ENCODE data around the gene ITIH5.

The ITIH5 gene

DNA sequence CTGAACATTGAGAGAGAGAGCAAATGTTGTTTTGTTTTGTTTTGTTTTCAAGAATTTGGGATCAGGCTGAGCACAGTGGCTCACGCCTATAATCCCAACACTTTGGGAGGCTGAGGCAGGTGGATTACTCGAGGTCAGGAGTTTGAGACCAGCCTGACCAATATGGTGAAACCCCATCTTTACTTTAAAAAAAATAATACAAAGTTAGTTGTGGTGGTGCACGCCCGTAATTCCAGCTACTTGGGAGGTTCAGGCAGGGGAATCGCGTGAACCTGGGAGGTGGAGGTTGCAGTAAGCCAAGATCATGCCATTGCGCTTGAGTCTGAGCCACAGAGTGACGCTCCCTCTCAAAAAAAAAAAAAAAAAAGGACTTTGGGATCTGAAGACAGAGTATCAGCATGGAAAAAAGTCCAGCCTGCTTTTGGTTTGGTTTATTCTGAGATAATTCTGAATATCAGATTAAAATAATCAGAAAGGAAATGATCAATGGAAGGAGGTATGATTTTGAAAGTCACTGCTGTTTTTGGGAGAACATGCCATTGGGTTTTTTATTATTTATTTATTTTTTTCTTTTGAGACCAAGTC lies 34.5 kb upstream of the ITIH5 start:
- Histone ChIP-seq H3K14ac (ENCODE audit: low read length) (no peak overlapping the region), H3K27ac (replicated peaks; ENCODE audit: low read length) (no peak overlapping the region)

DNA sequence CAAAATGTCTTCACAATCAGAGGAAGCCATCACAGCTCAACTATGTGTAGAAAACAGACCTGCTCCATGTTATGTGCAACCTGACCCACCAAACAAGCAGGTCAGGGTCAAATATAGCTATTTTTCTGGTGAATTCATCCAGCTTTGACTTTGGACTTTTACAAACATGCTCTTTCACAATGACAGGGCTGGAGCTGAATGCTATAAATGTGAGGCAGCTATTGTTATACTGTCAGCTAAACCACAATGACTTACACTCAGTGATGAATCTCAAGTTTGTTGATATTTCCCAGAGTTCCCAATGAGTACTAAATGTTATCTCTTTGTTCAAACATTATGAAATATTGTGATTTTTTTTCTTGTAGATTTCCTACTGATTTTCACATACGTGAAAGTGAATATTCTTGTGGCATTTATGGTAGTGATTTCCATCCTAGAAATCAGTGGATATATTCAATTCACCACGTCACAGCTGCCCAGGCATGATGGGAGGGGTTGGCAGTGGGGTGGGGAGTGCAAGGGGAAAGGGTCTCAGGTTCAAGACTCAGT lies 33.9 kb upstream of the ITIH5 start:
- no peak overlapping the region for H3K27ac ChIP-seq (replicated peaks; ENCODE audit: low read length)
- H3K4me1 ChIP-seq (ENCODE audit: control insufficient read depth in 2 of 2, insufficient read depth in 1 of 2, low read depth in 1 of 2, low read length in 2 of 2): no peaks in the 10 kb centered on the region
- H3K4ac ChIP-seq (ENCODE audit: low read length): no peak overlapping the region

More for the DNA sequence above, 34.5 kb upstream of the ITIH5 start:
- Histone ChIP-seq H3K23ac (ENCODE audit: low read depth, low read length, poor library complexity) (no peak overlapping the region), H3K4me2 (ENCODE audit: insufficient read depth, low read length, poor library complexity, severe bottlenecking) (no peak overlapping the region), H4K8ac (ENCODE audit: low read depth, low read length) (no peak overlapping the region), H2BK120ac (ENCODE audit: low read depth, low read length) (no peak overlapping the region), H3K36me3 (replicated peaks in 1 of 2; ENCODE audit: control insufficient read depth in 2 of 2, insufficient read depth in 2 of 2, low read length in 2 of 2) (no peaks in the 10 kb centered on the region), H2AK5ac (ENCODE audit: low read depth, low read length) (no peak overlapping the region), H2BK15ac (ENCODE audit: low read length) (no peak overlapping the region), H3K18ac (ENCODE audit: low read length) (no peak overlapping the region), H3K9ac (ENCODE audit: low read depth, low read length, poor library complexity) (no peak overlapping the region), H3K79me1 (ENCODE audit: low read depth, low read length) (no peaks in the 10 kb centered on the region), H3K4ac (ENCODE audit: low read length) (no peak overlapping the region), H3K4me3 (ENCODE audit: low read length in 2 of 2) (no peak overlapping the region), H2AFZ (ENCODE audit: low read length) (no peak overlapping the region), H3K9me3 (replicated peaks in 1 of 2; ENCODE audit: control insufficient read depth in 2 of 2, insufficient read depth in 1 of 2, low read depth in 1 of 2, low read length in 2 of 2) (no peaks in the 10 kb centered on the region), H3K27me3 (ENCODE audit: control insufficient read depth in 3 of 3, insufficient read depth in 3 of 3, low read depth in 1 of 3, low read length in 3 of 3) (peaks cover 0 to 6% (median 0%) of the 10 kb centered on the region in 3 experiments), H4K91ac (ENCODE audit: low read depth, low read length, poor library complexity) (no peak overlapping the region), H3K4me1 (ENCODE audit: control insufficient read depth in 2 of 2, insufficient read depth in 1 of 2, low read depth in 1 of 2, low read length in 2 of 2) (no peaks in the 10 kb centered on the region), H2BK5ac (ENCODE audit: low read length) (no peak overlapping the region), H2BK12ac (ENCODE audit: low read length) (no peak overlapping the region)
- no CpG with 5 or more reads among the region's 8 CpGs for WGBS, 2 donors (ENCODE audit: extremely low coverage in 2 of 2, insufficient read length in 2 of 2, insufficient replicate concordance in 1 of 2)
- no peak for DNase-seq (ENCODE audit: low spot score)

DNA sequence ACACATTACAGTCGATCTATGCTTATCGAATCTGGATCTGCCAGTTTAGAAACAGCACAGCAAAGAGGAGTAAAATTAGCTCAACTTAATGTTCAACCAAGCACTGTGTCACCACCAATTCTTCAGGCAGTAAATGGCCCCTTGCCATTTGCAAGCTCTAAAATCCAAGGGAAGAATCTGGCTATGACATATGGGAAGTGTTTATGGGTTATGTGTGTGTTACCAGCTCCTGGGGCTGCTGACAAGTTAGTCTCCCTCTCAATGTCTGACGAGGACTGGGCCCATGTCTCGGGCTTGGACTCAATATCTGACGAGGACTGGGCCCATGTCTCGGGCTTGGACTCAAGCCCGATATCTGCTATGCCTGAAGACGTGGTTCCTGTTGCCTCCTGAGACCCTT lies 30.7 kb upstream of the ITIH5 start:
- no peak overlapping the region for H4K8ac ChIP-seq (ENCODE audit: low read depth, low read length)
- H2AFZ ChIP-seq (ENCODE audit: low read length): no peak overlapping the region
- no peak for DNase-seq (ENCODE audit: low spot score)
- H3K4me3 ChIP-seq (ENCODE audit: low read length in 2 of 2): no peak overlapping the region
- no peak overlapping the region for H2BK15ac ChIP-seq (ENCODE audit: low read length)
- no peak overlapping the region for H2BK5ac ChIP-seq (ENCODE audit: low read length)
- H3K79me1 ChIP-seq (ENCODE audit: low read depth, low read length): no peaks in the 10 kb centered on the region
- H3K4me2 ChIP-seq (ENCODE audit: insufficient read depth, low read length, poor library complexity, severe bottlenecking): no peak overlapping the region
- peak overlapping the region; percentile 52 for H3K23ac ChIP-seq (ENCODE audit: low read depth, low read length, poor library complexity)
- peaks cover 0 to 2% of the 10 kb centered on the region in 2 donors for H3K9me3 ChIP-seq (replicated peaks in 1 of 2; ENCODE audit: control insufficient read depth in 2 of 2, insufficient read depth in 1 of 2, low read depth in 1 of 2, low read length in 2 of 2)
- no peaks in the 10 kb centered on the region for H3K27me3 ChIP-seq (ENCODE audit: control insufficient read depth in 3 of 3, insufficient read depth in 3 of 3, low read depth in 1 of 3, low read length in 3 of 3)
- H2AK5ac ChIP-seq (ENCODE audit: low read depth, low read length): no peak overlapping the region
- no CpG with 5 or more reads among the region's 8 CpGs for WGBS, 2 donors (ENCODE audit: extremely low coverage in 2 of 2, insufficient read length in 2 of 2, insufficient replicate concordance in 1 of 2)
- no peaks in the 10 kb centered on the region for H3K36me3 ChIP-seq (replicated peaks in 1 of 2; ENCODE audit: control insufficient read depth in 2 of 2, insufficient read depth in 2 of 2, low read length in 2 of 2)
- H2BK120ac ChIP-seq (ENCODE audit: low read depth, low read length): no peak overlapping the region
- no peak overlapping the region for H3K27ac ChIP-seq (replicated peaks; ENCODE audit: low read length)
- H4K91ac ChIP-seq (ENCODE audit: low read depth, low read length, poor library complexity): no peak overlapping the region
- H3K18ac ChIP-seq (ENCODE audit: low read length): no peak overlapping the region
- H3K4me1 ChIP-seq (ENCODE audit: control insufficient read depth in 2 of 2, insufficient read depth in 1 of 2, low read depth in 1 of 2, low read length in 2 of 2): no peaks in the 10 kb centered on the region
- H3K14ac ChIP-seq (ENCODE audit: low read length): no peak overlapping the region
- H3K4ac ChIP-seq (ENCODE audit: low read length): no peak overlapping the region
- H2BK12ac ChIP-seq (ENCODE audit: low read length): no peak overlapping the region
- H3K9ac ChIP-seq (ENCODE audit: low read depth, low read length, poor library complexity): no peak overlapping the region

More for the DNA sequence above, 33.9 kb upstream of the ITIH5 start:
- H4K8ac ChIP-seq (ENCODE audit: low read depth, low read length): no peak overlapping the region
- H3K4me2 ChIP-seq (ENCODE audit: insufficient read depth, low read length, poor library complexity, severe bottlenecking): no peak overlapping the region
- no peak overlapping the region for H2BK15ac ChIP-seq (ENCODE audit: low read length)
- WGBS, 2 donors (ENCODE audit: extremely low coverage in 2 of 2, insufficient read length in 2 of 2, insufficient replicate concordance in 1 of 2): no CpG with 5 or more reads among the region's 2 CpGs
- no peak overlapping the region for H2AFZ ChIP-seq (ENCODE audit: low read length)
- no peak overlapping the region for H3K23ac ChIP-seq (ENCODE audit: low read depth, low read length, poor library complexity)
- H2BK120ac ChIP-seq (ENCODE audit: low read depth, low read length): no peak overlapping the region
- H3K27me3 ChIP-seq (ENCODE audit: control insufficient read depth in 3 of 3, insufficient read depth in 3 of 3, low read depth in 1 of 3, low read length in 3 of 3): peaks cover 0 to 6% (median 0%) of the 10 kb centered on the region in 3 experiments
- H4K91ac ChIP-seq (ENCODE audit: low read depth, low read length, poor library complexity): no peak overlapping the region
- no peaks in the 10 kb centered on the region for H3K79me1 ChIP-seq (ENCODE audit: low read depth, low read length)
- no peak overlapping the region for H3K14ac ChIP-seq (ENCODE audit: low read length)
- no peak overlapping the region for H2BK12ac ChIP-seq (ENCODE audit: low read length)
- H3K9ac ChIP-seq (ENCODE audit: low read depth, low read length, poor library complexity): no peak overlapping the region
- H3K36me3 ChIP-seq (replicated peaks in 1 of 2; ENCODE audit: control insufficient read depth in 2 of 2, insufficient read depth in 2 of 2, low read length in 2 of 2): no peaks in the 10 kb centered on the region
- DNase-seq (ENCODE audit: low spot score): no peak
- no peak overlapping the region for H3K4me3 ChIP-seq (ENCODE audit: low read length in 2 of 2)
- no peaks in the 10 kb centered on the region for H3K9me3 ChIP-seq (replicated peaks in 1 of 2; ENCODE audit: control insufficient read depth in 2 of 2, insufficient read depth in 1 of 2, low read depth in 1 of 2, low read length in 2 of 2)
- H3K18ac ChIP-seq (ENCODE audit: low read length): no peak overlapping the region
- H2AK5ac ChIP-seq (ENCODE audit: low read depth, low read length): no peak overlapping the region
- H2BK5ac ChIP-seq (ENCODE audit: low read length): no peak overlapping the region

DNA sequence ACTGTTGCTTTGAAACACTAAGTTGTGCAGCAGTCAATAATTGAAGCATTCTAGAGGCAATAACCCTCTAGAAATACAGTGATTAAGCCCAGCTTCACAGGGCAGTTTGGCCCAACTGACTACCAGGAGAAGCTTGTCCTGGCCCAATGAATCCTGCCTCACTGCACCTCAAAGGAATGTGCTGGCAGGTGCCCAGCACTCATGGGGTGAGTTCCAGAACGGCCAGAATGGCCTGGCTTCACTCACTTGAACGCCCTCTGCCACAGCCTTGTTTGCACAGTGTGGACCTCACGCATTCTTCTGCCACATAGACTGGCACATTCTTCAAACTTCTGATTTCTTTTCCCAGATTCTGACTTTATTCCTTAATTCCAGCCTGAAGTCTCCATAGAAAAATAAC lies 29.8 kb upstream of the ITIH5 start:
- Histone ChIP-seq H3K4me2 (ENCODE audit: insufficient read depth, low read length, poor library complexity, severe bottlenecking) (no peak overlapping the region), H2AK5ac (ENCODE audit: low read depth, low read length) (no peak overlapping the region), H3K27ac (replicated peaks; ENCODE audit: low read length) (no peak overlapping the region), H3K23ac (ENCODE audit: low read depth, low read length, poor library complexity) (no peak overlapping the region), H3K14ac (ENCODE audit: low read length) (no peak overlapping the region), H3K9ac (ENCODE audit: low read depth, low read length, poor library complexity) (no peak overlapping the region), H3K4me3 (ENCODE audit: low read length in 2 of 2) (no peak overlapping the region), H4K8ac (ENCODE audit: low read depth, low read length) (no peak overlapping the region), H3K36me3 (replicated peaks in 1 of 2; ENCODE audit: control insufficient read depth in 2 of 2, insufficient read depth in 2 of 2, low read length in 2 of 2) (no peaks in the 10 kb centered on the region), H2BK12ac (ENCODE audit: low read length) (no peak overlapping the region), H2AFZ (ENCODE audit: low read length) (no peak overlapping the region), H3K4ac (ENCODE audit: low read length) (no peak overlapping the region), H3K27me3 (ENCODE audit: control insufficient read depth in 3 of 3, insufficient read depth in 3 of 3, low read depth in 1 of 3, low read length in 3 of 3) (no peaks in the 10 kb centered on the region), H2BK120ac (ENCODE audit: low read depth, low read length) (no peak overlapping the region), H2BK5ac (ENCODE audit: low read length) (no peak overlapping the region), H4K91ac (ENCODE audit: low read depth, low read length, poor library complexity) (no peak overlapping the region), H3K4me1 (ENCODE audit: control insufficient read depth in 2 of 2, insufficient read depth in 1 of 2, low read depth in 1 of 2, low read length in 2 of 2) (no peaks in the 10 kb centered on the region), H3K18ac (ENCODE audit: low read length) (no peak overlapping the region), H3K9me3 (replicated peaks in 1 of 2; ENCODE audit: control insufficient read depth in 2 of 2, insufficient read depth in 1 of 2, low read depth in 1 of 2, low read length in 2 of 2) (peaks cover 0 to 2% of the 10 kb centered on the region in 2 donors), H3K79me1 (ENCODE audit: low read depth, low read length) (no peaks in the 10 kb centered on the region), H2BK15ac (ENCODE audit: low read length) (no peak overlapping the region)
- DNase-seq (ENCODE audit: low spot score): no peak
- no CpG with 5 or more reads among the region's 3 CpGs for WGBS, 2 donors (ENCODE audit: extremely low coverage in 2 of 2, insufficient read length in 2 of 2, insufficient replicate concordance in 1 of 2)

Data from neuronal stem cell (in vitro differentiated cells).